Dermis microvascular lymphatic vessel endothelial cell (primary cell): ENCODE results near the gene DPF1. TPM values are rescaled to one million over a fixed set of nuclear protein-coding genes. Genes with fewer than 3 reads are reported as not detected.

Experiments
- DNase-seq, 2 donors: peaks; one replicate each; pipeline versions ENCODE4 v3.0.0 to v3.0.0-alpha.2; 2010; ENCODE audit warnings: low read depth in 2 of 2
- total RNA-seq: library from RNA; depleted of rRNA; stranded (reverse); fragments of >200 nt; gene quantifications from 2 replicates; pipeline ENCODE4 v1.2.1, GENCODE V29; 2014

The DPF1 gene
- total RNA-seq, 1 donor from 2014 or later: 0.26 TPM

- no peak for DNase-seq
Measured at GRCh38 chr19:38165335-38165734, 58.7 kb downstream of the DPF1 start.

GRCh38 chr19:38164526-38164925, 59.5 kb downstream of the DPF1 start:
- DNase-seq: no peak

- DNase-seq: no peak
Measured at GRCh38 chr19:38163419-38164290, 60.4 kb downstream of the DPF1 start.

GRCh38 chr19:38162632-38163031, 61.4 kb downstream of the DPF1 start:
- DNase-seq: no peak

GRCh38 chr19:38162094-38162493, 61.9 kb downstream of the DPF1 start:
- no peak for DNase-seq

Other genes with a start within 250 kb of the DPF1 start
- gene PPP1R14A, start 32.2 kb upstream of the DPF1 start, total RNA-seq: 0.51 and 2.2 TPM in 2 replicates
- gene SPINT2, start 40.4 kb upstream of the DPF1 start, total RNA-seq: 24.5 and 35.1 TPM in 2 replicates
- gene C19orf33, start 80.0 kb upstream of the DPF1 start, total RNA-seq: 0.51 and 1.4 TPM in 2 replicates
- 60.4 and 74.8 TPM in 2 replicates for gene YIF1B, start 91.7 kb upstream of the DPF1 start, total RNA-seq
- gene KCNK6, start 95.6 kb upstream of the DPF1 start, total RNA-seq: 4.7 and 6.9 TPM in 2 replicates
- gene CATSPERG, start 111.6 kb upstream of the DPF1 start, total RNA-seq: 0.76 and 0.77 TPM in 2 replicates
- 240 and 269 TPM in 2 replicates for gene PSMD8, start 150.3 kb upstream of the DPF1 start, total RNA-seq
- gene GGN, start 163.8 kb upstream of the DPF1 start, total RNA-seq: under 0.01 and 0.26 TPM in 2 replicates
- gene SPRED3, start 164.5 kb upstream of the DPF1 start, total RNA-seq: 0.38 and 0.39 TPM in 2 replicates
- 4.6 and 6.4 TPM in 2 replicates for gene FAM98C, start 178.9 kb upstream of the DPF1 start, total RNA-seq
- not detected in 2 replicates for gene RASGRP4, start 202.0 kb upstream of the DPF1 start, total RNA-seq
- gene RYR1, start 209.5 kb upstream of the DPF1 start, total RNA-seq: not detected in 2 replicates